NCI-H146 treated with DMSO at 0.1 percent for 48 hours (cell line): Measurements from ENCODE around the gene B4GAT1.
A peak's percentile ranks its signal among the peaks of the same experiment; 100 is the strongest.
"Not testable (repeated sequence)": the region's sequence is repeated elsewhere in the genome, so short reads cannot be mapped to it uniquely, and the experiment has no call there.

Source experiments
- DNase-seq: peaks from one replicate; lab custom pipeline; 2025; ENCODE audit not compliant: unreplicated experiment; lab: John Stamatoyannopoulos, UW

Gene B4GAT1

DNA sequence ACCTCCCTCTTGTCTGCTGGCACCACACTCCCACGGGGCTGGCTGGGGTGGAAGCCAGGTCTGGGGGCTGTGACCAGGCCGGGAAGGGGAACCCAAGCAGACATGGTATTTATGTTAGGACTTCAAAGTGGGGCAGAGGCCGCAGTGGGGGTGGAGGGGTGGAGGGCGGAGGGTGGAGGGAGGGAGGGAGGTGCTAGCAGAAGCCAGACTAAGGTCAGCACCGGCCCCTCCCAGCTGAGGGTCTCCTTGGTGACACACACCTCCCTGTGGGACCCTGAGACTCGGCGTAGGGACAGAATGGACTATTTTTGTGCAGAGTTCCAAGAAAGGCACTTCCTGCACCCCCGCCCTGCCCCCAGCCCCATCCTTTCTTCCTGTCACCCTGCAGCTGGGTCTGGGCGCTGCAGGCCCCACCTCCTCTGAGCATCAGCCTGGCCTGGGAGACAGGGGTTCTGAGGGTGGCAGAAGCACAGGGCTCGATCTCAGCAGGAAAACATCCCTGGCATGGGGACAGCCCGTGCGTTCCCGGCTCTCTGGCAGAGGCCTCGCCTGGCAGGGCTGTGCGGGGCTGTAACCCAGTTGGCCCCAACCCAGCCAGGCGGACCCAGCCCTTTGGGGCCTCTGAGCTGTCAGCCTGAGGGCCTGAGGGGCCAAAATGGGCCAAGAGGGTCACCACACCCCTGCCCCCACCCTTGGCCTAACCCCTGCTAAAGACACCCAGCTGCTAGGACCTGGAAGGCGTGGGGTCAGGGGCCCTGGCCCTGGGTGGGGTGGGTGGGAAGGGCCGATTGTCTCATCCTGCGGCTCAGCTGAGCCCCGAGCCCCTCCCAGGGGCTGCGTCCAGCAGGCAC, 20.9 kb downstream of the B4GAT1 start:
- no peak for DNase-seq

DNA sequence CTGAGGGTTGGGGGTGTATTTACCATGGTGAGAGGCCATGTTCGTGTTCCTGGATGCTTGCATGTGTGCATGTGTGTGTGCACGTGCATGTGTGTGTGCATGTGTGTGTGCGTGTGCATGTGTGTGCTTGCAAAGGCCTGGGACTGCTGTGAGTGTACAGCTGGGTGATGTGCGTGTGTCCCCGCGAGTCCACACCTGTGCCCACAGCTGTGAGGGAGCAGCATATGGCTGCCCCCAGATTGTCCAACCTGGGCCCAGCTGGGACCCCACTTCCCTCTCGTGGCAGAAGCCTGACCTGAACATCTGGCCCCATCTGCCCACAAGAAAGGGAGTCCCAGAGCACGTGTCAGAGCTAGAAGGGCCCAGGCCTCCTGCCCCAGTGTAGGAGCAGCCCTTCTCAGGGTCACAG, 22.2 kb downstream of the B4GAT1 start:
- DNase-seq = no peak

DNA sequence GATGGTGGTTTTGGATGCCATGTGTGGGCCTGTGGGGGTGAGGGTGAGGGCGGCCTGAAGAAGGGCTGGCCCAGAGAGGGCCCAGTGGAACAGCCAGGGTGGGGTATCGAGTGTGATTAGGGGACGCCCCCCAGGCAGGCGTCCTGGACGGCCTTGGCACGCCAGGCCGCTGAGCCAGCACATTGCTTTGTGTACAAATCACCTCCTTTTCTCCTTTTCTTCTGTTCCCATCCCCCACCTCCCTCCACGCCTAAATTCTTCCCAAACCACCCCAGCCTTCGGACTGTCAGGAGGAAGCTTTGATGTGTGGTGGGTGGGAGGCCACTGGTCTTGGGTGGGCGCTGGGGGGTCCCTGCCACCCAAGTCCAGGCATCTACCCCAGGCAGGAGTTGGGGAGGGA, 22.8 kb downstream of the B4GAT1 start:
- no peak for DNase-seq

DNA sequence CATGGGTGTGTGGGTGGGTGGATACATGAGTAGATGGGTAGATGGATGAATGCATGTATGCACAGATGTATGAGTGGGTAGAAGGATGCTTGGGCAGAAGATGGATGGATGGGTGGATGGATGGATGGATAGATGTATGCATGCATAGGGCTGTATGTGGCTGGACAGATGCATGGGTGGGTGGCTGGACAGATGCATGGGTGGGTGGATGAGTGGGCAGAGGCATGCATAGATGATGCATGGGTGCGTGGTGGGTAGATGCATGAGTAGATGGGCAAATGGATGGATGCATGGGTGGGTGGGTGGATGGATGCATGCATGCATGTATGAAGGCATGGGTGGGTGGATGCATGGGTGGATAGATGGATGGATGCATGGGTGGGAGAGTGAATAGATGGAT, 23.7 kb downstream of the B4GAT1 start:
- no peak for DNase-seq

DNA sequence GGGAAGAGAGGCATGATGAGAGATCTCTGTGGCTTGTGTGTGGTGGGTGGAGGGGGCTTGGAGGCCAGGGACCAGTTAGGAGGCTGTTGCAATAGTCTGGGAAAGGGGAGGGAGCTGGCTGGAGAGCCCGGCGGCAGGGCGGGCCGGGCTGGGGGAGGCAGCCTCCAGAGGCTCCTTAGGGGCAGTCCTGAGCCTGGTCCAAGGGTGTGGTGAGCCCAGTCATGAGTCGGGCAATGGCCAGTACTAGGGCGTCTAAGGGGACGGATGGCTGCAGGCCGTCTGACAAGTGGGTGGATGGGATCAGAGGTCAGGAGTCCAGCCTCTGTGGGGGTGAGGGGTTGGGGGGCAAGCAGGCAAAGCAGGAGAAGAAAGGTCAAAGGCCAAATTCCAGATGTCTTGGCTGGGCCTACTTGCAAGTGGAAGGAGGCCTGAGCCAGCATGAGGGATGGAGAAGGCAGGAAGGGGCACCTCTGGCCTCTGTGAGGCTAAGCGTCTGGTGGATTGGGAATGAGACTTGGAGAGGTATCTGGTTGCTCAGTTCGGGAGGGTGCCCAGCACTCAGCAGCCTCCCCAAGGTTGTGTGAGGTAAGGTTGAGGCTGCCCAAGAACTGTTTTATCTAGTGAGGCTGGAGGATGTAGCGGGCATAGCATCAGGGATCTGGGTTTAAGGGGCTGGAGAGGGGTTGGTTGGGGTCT, 24.5 kb downstream of the B4GAT1 start:
- no peak for DNase-seq

DNA sequence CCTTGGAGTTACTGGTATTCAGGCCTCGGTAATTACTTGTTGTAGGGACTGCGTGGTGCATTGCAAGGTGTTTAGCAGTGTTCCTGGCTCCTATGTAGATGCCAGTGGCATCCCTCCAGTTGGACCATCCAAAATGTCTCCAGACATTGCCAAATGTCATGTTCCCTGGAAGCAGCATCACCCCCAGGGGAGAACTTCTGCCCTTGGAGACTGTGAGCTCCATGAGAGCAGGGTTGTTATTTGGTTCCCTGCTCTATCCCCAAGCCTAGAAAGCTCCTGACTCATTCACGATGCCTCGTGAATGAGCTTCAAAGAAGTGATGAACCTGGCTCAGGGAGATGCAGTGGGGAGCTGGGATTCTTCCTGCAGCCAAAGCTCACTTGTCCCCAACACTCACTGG, 25.8 kb downstream of the B4GAT1 start:
- DNase-seq = no peak

DNA sequence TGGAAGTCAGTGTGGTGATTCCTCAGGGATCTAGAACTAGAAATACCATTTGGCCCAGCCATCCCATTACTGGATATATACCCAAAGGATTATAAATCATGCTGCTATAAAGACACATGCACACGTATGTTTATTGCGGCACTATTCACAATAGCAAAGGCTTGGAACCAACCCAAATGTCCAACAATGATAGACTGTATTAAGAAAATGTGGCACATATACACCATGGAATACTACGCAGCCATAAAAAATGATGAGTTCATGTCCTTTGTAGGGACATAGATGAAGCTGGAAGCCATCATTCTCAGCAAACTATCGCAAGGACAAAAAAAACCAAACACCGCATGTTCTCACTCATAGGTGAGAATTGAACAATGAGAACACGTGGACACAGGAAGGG, 26.7 kb downstream of the B4GAT1 start:
- not testable (repeated sequence) for DNase-seq

DNA sequence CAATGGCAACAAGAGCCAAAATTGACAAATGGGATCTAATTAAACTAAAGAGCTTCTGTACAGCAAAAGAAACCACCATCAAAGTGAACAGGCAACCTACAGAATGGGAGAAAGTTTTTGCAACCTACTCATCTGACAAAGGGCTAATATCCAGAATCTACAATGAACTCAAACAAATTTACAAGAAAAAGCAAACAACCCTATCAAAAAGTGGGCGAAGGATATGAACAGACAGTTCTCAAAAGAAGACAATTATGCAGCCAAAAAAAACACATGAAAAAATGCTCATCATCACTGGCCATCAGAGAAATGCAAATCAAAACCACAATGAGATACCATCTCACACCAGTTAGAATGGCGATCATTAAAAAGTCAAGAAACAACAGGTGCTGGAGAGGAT, 27.1 kb downstream of the B4GAT1 start:
- DNase-seq = not testable (repeated sequence)

DNA sequence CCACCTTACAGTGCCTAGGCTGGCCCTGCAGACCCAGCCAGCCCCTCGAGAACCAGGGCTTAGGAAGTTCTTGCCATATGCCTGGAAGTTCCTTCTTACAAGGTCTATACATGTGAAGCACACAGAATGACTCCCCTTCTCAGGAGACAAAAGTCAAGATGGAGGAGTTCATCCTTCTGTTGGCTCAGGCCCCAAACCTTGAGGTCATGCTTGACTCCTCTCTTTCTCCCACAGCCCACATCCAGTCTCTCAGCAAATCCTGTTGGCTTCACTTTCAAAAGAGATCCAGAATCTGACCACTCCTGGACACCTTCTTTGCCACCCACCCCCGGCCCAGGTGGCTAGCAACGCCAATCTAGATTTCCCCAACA, 28.8 kb downstream of the B4GAT1 start:
- no peak for DNase-seq

DNA sequence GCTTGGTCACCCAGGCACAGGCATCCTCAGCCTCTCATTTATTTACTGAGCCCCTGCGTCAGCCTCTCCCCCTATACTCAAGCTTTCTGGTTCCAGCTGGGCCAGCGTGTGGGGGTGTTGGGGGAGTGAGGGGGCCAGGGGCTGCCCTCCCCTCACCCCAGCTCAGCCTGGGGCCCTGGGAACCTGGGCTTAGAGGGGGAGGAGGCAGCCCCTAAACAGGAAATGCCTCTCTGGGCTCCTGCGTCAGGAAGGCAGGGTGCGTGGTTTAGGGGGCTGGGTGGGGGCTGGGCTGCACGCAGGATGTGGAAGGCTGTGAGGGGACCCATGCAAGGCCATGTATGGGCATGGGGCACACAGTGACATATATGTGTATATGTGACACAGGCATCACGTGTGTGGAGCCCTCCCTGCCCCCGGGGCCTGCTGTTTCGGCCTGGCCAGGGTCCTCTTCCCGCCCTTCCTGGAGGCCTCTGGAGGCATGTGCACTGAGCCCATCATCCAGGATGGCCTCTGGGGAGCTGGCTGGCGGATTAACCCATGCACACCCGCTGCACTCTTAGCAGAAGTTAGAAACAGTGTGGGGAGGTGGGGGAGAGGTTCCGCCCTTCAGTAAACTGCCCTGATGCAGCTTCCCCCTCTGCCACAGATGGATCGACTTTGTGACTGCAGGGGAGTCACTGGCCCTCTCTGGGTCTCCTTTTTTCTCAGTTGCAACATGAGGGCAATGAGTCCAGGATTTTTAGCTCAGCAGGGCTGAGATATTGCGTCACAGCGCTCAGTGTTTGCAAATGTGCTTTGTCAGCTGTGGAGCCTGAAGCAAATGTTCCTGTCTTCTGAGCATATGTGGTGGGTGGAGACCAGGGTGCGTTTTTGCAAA, 29.5 kb downstream of the B4GAT1 start:
- DNase-seq = no peak

DNA sequence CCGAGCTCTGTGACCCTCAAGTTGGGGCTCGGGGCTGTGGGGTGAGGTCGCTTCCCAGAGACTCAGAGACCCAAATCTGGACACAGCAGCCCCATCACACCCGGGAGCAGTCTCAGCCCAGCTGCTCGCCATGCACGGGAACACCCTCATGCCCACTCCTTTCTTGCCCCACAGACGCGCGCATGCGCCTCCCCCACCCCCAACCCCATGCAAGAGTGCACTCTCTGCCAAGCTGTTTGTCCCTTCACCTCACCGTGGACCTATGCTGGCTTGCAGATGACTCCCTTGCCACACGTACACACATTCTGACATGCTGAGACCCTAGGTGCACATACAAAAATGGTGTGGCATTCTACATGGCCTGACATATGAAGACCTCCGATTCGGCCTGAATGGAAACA, 30.1 kb downstream of the B4GAT1 start:
- DNase-seq = no peak

DNA sequence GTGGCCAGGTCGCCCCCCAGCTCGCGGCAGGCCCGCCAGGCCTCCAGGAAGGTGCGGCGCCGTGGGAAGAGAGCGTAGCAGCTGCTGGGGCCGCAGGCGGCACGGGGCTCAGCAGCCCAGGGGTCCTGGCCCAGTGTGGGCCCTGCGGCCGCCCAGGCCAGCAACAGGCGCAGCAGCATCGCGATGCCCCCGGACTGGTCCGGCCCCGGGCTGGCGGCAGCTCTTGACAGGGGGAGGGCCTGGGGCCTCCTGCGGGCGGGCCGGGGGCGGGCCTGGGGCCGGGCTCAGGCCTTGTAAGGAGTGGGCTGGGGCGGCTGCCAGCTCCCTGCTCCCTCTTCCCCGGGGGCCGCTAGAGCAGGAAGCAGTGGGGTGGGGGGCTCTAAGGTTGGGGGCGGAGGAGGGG, 30.6 kb downstream of the B4GAT1 start, which contains the start of gene CD248:
CD248 (minus strand) TSS at position 196 of the 403 bp plus-strand sequence; CDS start at position 179, 17 bp downstream.
- DNase-seq = no peak

DNA sequence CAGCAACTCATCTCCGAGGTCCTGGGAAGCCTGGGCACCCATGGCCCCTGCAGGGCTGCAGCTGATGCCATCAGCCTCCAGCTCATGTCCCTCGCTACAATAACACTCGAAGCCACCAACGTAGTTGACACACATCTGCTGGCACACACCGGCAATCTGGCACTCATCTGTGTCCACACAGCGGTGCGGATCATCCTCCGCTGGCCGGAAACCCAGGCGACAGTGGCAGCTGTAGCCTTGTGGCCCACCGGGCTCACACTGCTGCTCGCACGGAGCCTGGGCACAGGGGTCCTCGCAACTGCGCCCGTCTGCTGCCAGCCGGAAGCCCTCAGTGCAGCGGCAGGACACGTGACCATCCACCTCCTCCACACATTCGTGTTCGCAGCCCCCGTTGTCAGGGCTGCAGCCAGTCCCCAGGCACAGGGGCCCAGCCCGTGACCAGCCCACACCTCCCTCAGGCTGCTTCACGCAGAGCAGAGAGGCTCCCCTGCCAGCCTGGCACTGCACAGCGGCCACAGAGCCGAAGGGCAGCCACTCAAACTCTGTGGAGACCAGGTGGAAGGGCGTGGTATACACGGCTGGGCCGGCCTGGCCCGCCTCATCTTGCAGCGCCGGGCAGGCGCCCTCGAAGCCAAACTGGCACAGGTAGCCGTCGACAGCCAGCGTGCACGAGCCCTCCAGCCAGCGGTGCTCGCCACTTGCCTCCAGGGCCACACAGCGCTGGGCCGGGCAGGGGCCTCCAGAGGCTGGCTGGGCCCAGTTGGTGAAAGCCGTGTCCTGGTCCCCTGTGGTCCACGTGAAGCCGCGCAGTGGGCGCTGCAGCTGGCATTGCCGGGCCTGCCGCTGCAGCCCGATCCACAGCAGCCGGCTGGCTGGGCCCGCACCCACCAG, 31.3 kb downstream of the B4GAT1 start:
- DNase-seq = no peak

DNA sequence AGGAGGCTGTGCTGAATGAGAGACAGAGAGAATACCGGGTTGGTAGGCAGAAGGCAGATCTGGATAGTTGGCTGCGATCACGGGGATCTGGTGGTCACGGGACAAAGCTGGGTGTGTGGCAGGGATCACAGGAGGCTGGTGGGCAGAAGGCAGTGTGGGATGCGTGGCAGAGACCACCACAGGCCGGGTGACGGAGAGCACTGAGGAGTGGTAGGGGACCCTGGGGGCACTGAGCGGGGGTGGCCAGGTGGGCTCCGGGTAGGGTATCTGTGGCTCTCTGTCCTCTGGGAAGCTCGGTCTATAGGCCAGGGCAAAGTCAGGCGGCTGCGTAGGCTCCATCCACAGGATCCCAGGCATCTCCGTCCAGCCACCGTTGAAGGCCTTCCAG, 31.9 kb downstream of the B4GAT1 start:
- DNase-seq = no peak

DNA sequence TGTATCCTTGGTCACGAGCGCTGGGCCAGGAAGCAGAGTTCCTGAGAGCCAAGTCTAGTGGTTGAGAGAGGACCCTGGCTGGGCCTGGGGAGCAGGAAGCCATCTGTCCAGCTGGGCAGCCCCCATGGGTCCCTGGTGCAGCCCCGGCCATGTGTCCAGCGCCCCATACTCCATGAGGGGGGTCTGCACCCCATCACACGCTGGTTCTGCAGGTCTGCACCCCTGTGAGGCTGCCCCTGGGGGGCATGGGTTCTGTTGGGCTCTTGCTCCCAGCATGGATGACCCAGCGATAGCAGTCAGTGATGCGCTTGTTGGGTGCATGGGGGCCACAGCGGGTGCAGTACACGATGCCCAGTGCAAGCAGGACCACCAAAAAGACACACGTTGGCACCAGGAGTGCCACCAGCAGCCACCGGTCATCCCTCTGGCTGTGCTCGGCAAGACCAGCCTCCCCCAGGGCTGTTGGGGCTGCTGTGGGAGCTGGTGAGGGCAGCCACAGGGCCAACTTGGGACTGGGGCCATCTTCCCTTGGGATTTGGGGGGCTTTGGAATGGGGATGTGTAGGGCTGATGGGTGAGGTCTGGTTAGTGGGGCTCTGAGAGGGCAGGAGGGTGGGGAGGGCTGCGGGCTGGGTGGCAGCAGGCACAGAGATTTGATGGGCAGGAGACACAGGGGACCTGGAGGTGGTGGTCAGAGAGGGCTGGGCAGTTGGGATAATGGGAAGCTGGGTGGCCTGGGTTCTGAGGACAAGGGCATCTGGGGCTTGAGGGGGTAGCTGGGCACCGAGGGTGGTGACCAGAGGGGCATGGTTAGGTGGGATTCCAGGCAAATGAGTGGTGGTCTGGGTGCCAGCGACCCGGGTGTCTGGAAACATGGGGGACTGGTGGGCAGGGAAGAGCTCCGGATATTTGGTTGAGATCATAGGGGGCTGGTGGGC, 32.6 kb downstream of the B4GAT1 start:
- DNase-seq = no peak

DNA sequence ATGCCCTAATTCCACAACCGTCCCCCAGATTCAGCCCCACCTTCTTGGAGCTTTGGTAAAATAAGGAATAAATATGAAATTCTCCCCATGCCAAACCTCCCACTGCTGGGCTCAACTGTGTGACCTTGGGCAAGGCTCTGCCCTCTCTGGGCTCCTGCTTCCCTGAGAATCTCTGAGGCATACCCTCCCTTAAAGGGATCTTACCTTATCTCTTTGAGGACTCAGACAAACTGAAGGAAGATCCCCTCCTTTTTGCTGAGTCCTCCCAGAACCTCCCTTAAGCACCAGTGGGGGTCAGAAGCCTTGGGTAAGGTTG, 33.3 kb downstream of the B4GAT1 start:
- no peak for DNase-seq

DNA sequence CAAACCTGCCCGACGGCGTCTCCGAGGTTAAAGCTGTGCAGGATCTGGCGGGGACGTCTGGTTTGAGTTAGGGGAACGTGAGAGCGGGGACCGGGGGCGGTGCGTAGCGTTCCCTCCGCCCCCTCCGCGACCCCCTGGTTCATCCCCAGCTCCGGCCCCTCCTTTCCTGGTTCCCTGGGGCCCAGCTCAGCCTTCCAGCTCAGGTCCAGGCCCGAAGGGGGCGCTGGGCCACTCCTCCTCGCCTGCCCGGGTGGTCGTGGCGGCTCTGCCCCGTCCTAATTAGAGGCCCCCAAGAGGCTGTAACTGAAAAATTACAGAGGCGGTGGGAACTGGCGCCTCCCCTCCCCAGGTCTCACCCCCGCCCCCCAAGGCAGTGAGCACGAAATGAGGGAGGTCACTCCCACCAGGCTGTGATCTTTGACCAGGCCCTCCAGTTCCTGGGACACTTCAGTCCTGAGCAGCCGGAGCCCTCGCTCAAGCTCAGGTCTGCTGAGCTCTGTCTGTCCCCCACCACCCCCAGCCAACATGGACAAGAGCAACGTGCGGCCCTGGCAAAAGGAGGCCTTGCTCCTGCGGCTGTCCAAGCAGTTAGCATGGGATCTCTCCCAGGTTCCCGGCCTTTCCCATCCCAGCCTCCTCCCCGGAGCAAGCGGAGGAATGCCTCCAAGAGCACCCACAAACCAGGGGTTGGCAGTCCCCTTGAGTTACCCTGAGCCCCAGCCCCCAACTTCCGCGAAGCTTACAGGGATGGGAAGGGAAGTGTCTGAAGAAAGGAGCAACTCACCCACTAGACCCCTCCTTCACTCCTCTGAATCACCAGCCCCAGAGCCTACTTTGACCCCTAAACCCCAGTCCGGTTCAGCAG, 33.9 kb downstream of the B4GAT1 start:
- no peak for DNase-seq

DNA sequence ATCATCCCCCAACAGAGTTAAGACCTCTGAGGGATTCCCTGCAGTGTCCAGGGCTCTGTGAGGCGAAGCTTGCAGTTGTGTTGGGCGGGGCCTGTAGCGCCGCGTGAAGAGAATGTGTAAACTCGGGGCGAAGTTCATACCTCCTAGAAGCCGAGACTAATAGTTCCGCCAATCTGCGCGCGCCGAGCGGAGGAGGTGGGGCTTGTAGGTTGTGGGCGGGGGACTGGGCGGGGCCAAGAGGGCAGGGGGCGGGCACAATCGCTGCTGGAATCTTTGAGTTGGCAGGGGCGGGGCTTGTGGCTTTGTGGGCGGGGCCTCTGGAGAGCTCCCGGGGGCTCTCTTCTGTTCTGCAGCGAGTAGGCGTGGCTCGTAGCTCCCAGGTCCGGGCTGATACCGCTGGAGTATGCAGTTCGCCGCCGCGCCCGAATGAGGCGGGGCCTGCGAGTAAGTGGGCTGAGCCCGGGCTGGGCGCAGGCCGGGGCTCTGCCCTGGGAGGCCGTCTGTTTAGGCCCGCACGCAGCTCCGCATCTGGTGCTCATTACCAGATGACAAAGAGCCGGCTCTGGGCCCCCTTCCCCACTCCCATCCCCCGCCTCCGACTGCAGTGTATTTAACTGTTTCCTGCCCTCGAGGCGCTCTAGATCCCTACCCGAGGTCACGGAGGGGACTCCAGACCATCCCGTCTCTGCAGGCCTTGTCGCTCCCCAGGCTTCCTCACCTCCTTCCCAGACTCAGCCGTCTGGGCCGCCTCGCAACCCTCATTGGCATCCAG, 34.7 kb downstream of the B4GAT1 start:
- peak; percentile 89 for DNase-seq
